Parietal lobe (tissue), 1 donor: ENCODE measurements around the gene SIGLEC1. TPM values are rescaled to one million over a fixed set of nuclear protein-coding genes. Genes with fewer than 3 reads are reported as not detected.

ENCODE experiments used
- total RNA-seq: library from RNA; depleted of rRNA; stranded (reverse); fragments of >200 nt; gene quantifications from one replicate; pipeline ENCODE4 v1.2.3, GENCODE V29; 2014

The SIGLEC1 gene
- total RNA-seq: not detected

DNA sequence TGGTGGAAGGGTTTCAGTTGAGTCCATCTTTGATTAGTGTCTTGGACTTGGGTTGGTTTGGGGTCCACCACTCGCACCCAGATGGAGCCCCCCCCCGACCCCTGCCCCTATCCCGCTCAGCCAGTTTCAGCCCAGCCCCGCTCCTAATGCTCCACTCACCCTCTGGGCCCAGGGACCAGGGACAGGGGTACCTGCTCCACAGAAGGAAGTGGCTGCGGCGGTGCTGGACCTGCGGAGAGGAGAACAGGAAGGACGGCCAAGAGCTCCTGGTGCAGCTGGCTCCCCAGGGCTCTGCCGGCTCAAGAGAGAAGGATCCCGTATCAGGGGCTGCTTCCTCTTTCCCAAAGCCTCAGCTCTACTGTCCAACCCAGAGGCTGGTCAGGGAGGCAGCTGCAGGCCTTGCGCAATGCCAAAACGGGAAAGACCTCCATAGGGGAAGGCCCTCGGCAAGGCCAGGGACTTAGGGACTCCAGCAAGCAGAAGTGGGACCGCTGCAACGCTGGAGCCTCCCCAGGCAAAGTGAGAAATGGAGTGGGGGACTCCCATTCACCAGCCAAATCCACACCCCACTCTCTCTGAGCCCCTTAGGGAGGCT, at the start of gene SIGLEC1:
Gene SIGLEC1 (minus strand): TSS at position 322 of the 595 bp plus-strand sequence. CDS start 5,472 bp downstream, outside the sequence.

DNA sequence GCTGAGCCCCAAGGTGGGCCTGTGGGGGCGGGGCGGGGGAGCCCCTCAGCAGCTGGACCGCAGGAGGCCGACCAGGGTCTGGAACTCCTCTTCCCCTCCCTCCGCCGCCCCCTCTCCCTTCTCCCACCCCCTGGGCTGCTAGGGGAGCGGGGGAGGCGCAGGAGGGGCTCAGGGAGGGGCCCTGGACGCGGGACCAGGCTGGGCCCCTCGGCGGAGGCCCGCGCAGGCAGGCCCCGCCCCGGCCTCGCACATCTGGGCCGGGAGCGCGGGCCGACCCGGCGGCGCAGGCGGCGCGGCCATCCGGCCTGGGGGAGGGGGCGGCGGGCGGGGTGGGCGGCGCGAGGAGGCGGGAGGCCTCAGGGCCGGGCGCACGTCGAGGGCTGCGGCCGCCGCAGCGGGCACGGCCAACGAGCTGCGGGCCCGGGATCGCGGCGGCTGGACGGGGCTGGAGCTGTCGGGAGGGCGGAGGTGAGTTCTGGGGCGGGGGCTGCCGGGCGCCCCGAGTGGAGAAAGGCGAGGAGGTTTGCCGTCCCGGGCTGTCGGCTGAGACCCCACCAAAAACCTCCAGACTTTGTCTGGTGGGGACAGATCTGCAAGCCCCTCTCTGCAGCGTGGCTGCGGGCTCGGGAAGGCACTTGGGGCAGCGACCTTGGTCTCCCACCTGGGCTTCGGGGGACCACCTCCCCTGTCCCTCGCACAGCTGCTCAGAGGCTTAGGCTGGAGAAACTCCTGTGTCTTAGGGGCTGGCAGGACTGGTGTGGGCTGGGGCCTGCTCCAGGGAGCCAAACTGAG, 20.1 kb upstream of the SIGLEC1 start, which contains the start of gene HSPA12B:
Gene HSPA12B (plus strand): TSS at position 359 of the 792 bp plus-strand sequence. CDS start 5,990 bp downstream, outside the sequence.

DNA sequence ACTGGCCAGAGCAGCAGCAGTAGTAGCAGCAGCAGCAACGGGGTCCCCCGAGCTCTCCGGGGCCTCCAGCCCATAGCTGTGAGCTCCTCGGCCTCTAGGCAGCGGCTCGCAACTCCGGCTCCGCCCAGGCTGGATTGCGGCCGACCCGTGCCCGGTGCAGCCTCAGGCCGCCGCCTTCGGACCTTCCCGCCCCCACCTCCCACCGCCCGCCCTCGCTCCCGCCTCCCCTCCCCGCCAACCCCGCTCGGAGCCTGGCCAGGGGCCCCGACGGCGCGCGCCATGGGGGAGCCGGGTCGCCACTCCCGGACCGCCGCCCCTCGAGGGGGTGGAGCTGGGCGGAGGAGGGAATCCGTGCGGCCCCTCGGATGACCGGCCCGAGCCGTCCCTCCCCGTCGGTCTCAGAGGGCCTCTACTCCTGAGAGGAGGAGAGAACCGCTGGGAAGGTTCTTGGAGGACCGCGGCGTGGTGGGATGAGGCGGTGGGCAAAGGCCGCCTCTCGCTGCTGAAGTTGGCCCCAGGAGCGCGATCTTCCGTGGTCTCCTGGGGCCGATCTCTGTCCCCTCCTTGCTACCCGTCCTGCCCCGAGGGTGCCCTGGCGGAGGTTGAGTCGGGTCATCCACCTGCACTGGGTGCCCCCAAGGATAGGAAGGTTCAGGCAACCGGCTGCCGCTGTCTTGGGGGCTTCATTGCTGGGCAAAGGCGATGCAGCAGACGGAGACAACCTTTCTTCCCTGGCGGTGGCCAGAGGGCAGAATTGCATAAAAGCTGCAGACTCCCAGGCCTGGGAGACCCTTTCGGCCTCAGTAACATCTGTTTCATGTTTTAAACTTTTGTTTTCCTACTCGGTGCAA, 30.2 kb downstream of the SIGLEC1 start, which contains the start of gene ADAM33:
Gene ADAM33 (minus strand): TSS at position 80 of the 851 bp plus-strand sequence. CDS start 6 bp downstream, at position 74.

DNA sequence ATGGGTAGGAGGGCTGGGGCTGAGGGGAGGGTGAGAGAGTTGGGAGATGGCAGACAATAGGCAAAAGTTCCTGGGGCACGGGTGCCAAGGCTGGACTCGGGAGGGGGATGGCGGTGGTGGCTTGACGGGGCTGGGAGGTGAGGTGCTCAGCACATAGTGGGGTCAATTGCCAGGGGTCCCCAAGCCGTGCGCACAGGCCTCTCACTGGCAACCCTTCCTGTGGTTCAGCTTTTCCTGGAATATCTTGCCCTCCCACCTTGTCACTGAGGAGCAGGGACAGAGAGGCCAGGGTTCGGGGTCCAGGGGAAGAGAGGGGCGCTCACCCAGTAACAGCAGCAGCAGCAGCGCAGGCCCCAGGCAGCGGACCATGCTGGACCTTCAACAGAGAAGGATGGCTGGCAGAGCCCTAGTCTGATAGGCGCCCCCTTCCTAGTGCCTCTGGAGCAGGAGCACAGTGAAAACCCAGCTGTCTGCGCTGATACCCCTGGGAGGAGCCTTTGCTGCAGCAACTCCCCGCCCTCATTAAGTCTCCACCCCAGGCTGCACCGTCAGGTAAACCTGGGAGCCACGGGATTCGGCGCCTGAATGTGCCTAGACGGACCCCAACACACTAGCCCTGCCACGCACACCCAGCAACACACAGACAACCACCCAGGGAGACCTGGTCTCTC, 49.2 kb downstream of the SIGLEC1 start, which contains the start of gene GFRA4:
Gene GFRA4 (minus strand): TSS at position 369 of the 671 bp plus-strand sequence. CDS start 0 bp downstream, at position 369.

Other genes with a start within 250 kb of the SIGLEC1 start
- gene ATRN, start 241.6 kb downstream of the SIGLEC1 start, total RNA-seq: 76.1 TPM
- not detected for gene GFRA4, start 49.2 kb downstream of the SIGLEC1 start, total RNA-seq
- gene ADAM33, start 30.6 kb downstream of the SIGLEC1 start, total RNA-seq: 3.8 TPM
- gene HSPA12B, start 20.1 kb upstream of the SIGLEC1 start, total RNA-seq: 3.4 TPM
- 16.9 TPM for gene ADISSP, start 55.2 kb upstream of the SIGLEC1 start, total RNA-seq
- 0.31 TPM for gene SPEF1, start 68.8 kb upstream of the SIGLEC1 start, total RNA-seq
- gene CENPB, start 74.1 kb upstream of the SIGLEC1 start, total RNA-seq: 50.7 TPM
- gene CDC25B, start 83.7 kb upstream of the SIGLEC1 start, total RNA-seq: 6.6 TPM
- gene AP5S1, start 107.9 kb upstream of the SIGLEC1 start, total RNA-seq: 8.5 TPM
- 15.0 TPM for gene MAVS, start 134.2 kb upstream of the SIGLEC1 start, total RNA-seq
- 54.5 TPM for gene PANK2, start 176.8 kb upstream of the SIGLEC1 start, total RNA-seq